Measurements from ENCODE around the gene EBPL. TPM values are rescaled to one million over a fixed set of nuclear protein-coding genes. Genes with fewer than 3 reads are reported as not detected.
A peak's percentile ranks its signal among the peaks of the same experiment; 100 is the strongest.

The EBPL gene
- total RNA-seq, 1 donor from 2014 or later: 52.7 TPM

GRCh38 chr13:49694446-49694845 lies 3.2 kb upstream of the EBPL start:
- Mint-ChIP-seq H3K4me1 (peaks cover 15% of the 10 kb centered on the region), H3K36me3 (peaks cover 18% of the 10 kb centered on the region), H3K9me3 (no peaks in the 10 kb centered on the region), H3K4me3 (no peak overlapping the region), H3K27me3 (ENCODE audit: low read depth) (no peaks in the 10 kb centered on the region), H3K27ac (no peak overlapping the region)
- TF ChIP-seq CTCF (IDR thresholded peaks at IDR 0.05; ENCODE audit: unreplicated experiment): no peak
- DNase-seq (ENCODE audit: low spot score in 2 of 2, unreplicated experiment in 2 of 2): no peak

- no peak for DNase-seq (ENCODE audit: low spot score in 2 of 2, unreplicated experiment in 2 of 2)
- TF ChIP-seq CTCF (IDR thresholded peaks at IDR 0.05; ENCODE audit: unreplicated experiment): no peak
- H3K4me1 Mint-ChIP-seq: peaks cover 15% of the 10 kb centered on the region
- H3K27me3 Mint-ChIP-seq (ENCODE audit: low read depth): no peaks in the 10 kb centered on the region
- no peaks in the 10 kb centered on the region for H3K9me3 Mint-ChIP-seq
- peaks cover 17% of the 10 kb centered on the region for H3K36me3 Mint-ChIP-seq
- no peak overlapping the region for H3K27ac Mint-ChIP-seq
- no peak overlapping the region for H3K4me3 Mint-ChIP-seq
Measured at GRCh38 chr13:49693877-49694276, 2.6 kb upstream of the EBPL start.

- Mint-ChIP-seq H3K36me3 (peaks cover 12% of the 10 kb centered on the region), H3K27ac (no peak overlapping the region), H3K27me3 (ENCODE audit: low read depth) (no peaks in the 10 kb centered on the region), H3K9me3 (no peaks in the 10 kb centered on the region), H3K4me3 (no peak overlapping the region), H3K4me1 (peaks cover 15% of the 10 kb centered on the region)
- no peak for TF ChIP-seq CTCF (IDR thresholded peaks at IDR 0.05; ENCODE audit: unreplicated experiment)
- DNase-seq (ENCODE audit: low spot score in 2 of 2, unreplicated experiment in 2 of 2): no peak
Measured at GRCh38 chr13:49693191-49693733, 2.0 kb upstream of the EBPL start.

- H3K4me3 Mint-ChIP-seq: peak overlapping the region; percentile 91
- TF ChIP-seq CTCF (IDR thresholded peaks at IDR 0.05; ENCODE audit: unreplicated experiment): no peak
- H3K9me3 Mint-ChIP-seq: no peaks in the 10 kb centered on the region
- peaks cover 11% of the 10 kb centered on the region for H3K36me3 Mint-ChIP-seq
- DNase-seq (ENCODE audit: low spot score in 2 of 2, unreplicated experiment in 2 of 2): no peak
- peaks cover 20% of the 10 kb centered on the region for H3K4me1 Mint-ChIP-seq
- H3K27ac Mint-ChIP-seq: peak overlapping the region; percentile 95
- no peaks in the 10 kb centered on the region for H3K27me3 Mint-ChIP-seq (ENCODE audit: low read depth)
Measured at GRCh38 chr13:49690133-49690994, 922 bp downstream of the EBPL start.

GRCh38 chr13:49683489-49683888 lies 7.8 kb downstream of the EBPL start:
- Mint-ChIP-seq H3K27me3 (ENCODE audit: low read depth) (no peaks in the 10 kb centered on the region), H3K4me1 (peaks cover 5% of the 10 kb centered on the region), H3K27ac (no peak overlapping the region), H3K36me3 (peaks cover 16% of the 10 kb centered on the region), H3K4me3 (no peak overlapping the region), H3K9me3 (peaks cover 4% of the 10 kb centered on the region)
- DNase-seq (ENCODE audit: low spot score in 2 of 2, unreplicated experiment in 2 of 2): no peak
- no peak for TF ChIP-seq CTCF (IDR thresholded peaks at IDR 0.05; ENCODE audit: unreplicated experiment)

Measured in mesothelial cell of epicardium (in vitro differentiated cells).